OCI-LY1 (cell line): ENCODE data around the gene HIVEP1.

Experiments used
- H2AFZ ChIP-seq: fragments of 200-600 bp; sonication (generic), shearing (Covaris generic); 2 replicates; pipeline ENCODE4 v1.6.0; 2014; ENCODE audit warnings: antibody characterized with exemption, mild to moderate bottlenecking, low read length
- H3F3A ChIP-seq: fragments of 200-600 bp; sonication (generic), shearing (Covaris generic); 2 replicates; pipeline ENCODE4 v1.6.0; 2014; ENCODE audit warnings: mild to moderate bottlenecking, antibody characterized with exemption, low read length, moderate library complexity; ENCODE audit not compliant: insufficient read depth
- H3K27ac ChIP-seq: fragments of 200-600 bp; sonication (generic); 2 replicates; pipeline ENCODE4 v1.5.1; 2014; ENCODE audit warnings: low read length, mixed run types, mild to moderate bottlenecking, low read depth; ENCODE audit not compliant: poor library complexity, severe bottlenecking
- H3K27me3 ChIP-seq: fragments of 200-600 bp; sonication (generic); 2 replicates; pipeline ENCODE4 v1.6.0; 2014; ENCODE audit warnings: antibody characterized with exemption, mild to moderate bottlenecking, low read length, moderate library complexity; ENCODE audit not compliant: insufficient read depth
- H3K36me3 ChIP-seq: fragments of 200-600 bp; sonication (generic); 2 replicates; pipeline ENCODE4 v1.6.1; 2014; ENCODE audit warnings: mild to moderate bottlenecking, antibody characterized with exemption, low read length, moderate library complexity, mixed read lengths; ENCODE audit not compliant: insufficient read depth
- H3K4me1 ChIP-seq: fragments of 200-600 bp; sonication (generic); 2 replicates; pipeline ENCODE4 v1.5.1; 2014; ENCODE audit warnings: mild to moderate bottlenecking, low read length, moderate library complexity; ENCODE audit not compliant: insufficient read depth, severe bottlenecking
- H3K4me2 ChIP-seq: fragments of 200-600 bp; sonication (generic), shearing (Covaris generic); 2 replicates; pipeline ENCODE4 v1.6.1; 2014; ENCODE audit warnings: low read length
- H3K4me3 ChIP-seq: fragments of 200-600 bp; sonication (generic); 2 replicates; pipeline ENCODE4 v1.5.1; 2014; ENCODE audit warnings: low read length, low read depth, mild to moderate bottlenecking, mixed read lengths; ENCODE audit not compliant: poor library complexity, severe bottlenecking
- H3K79me2 ChIP-seq: fragments of 200-600 bp; shearing (Covaris generic); 2 replicates; pipeline ENCODE4 v1.6.1; 2016; ENCODE audit warnings: mixed run types, low read length, mixed read lengths; ENCODE audit not compliant: insufficient read depth
- H3K9ac ChIP-seq: fragments of 200-600 bp; sonication (generic), shearing (Covaris generic); 2 replicates; pipeline ENCODE4 v1.6.1; 2014; ENCODE audit warnings: mild to moderate bottlenecking, low read length, mixed read lengths
- H3K9me2 ChIP-seq: fragments of 200-600 bp; sonication (generic), shearing (Covaris generic); 2 replicates; pipeline ENCODE4 v1.6.1; 2014; ENCODE audit warnings: low read depth, mild to moderate bottlenecking, low read length, mixed read lengths
- H3K9me3 ChIP-seq: fragments of 200-600 bp; shearing (Covaris generic); 2 replicates; pipeline ENCODE4 v1.6.1; 2014; ENCODE audit warnings: low read length, mixed read lengths
- H4K20me1 ChIP-seq: fragments of 200-600 bp; sonication (generic), shearing (Covaris generic); 2 replicates; pipeline ENCODE4 v1.6.0; 2016; ENCODE audit warnings: mild to moderate bottlenecking, low read length; ENCODE audit not compliant: insufficient read depth
- CTCF ChIP-seq: fragments of 200-600 bp; sonication (generic), shearing (Covaris generic); IDR thresholded peaks from 2 replicates; pipeline ENCODE4 v1.5.1; 2017; ENCODE audit warnings: mild to moderate bottlenecking, antibody characterized with exemption, low read length, moderate library complexity, mixed read lengths
- EZH2 ChIP-seq: fragments of 200-600 bp; sonication (generic), shearing (Covaris generic); IDR thresholded peaks from 2 replicates; pipeline ENCODE4 v1.8.0; 2017; ENCODE audit warnings: borderline replicate concordance, mixed run types, mild to moderate bottlenecking, antibody characterized with exemption, low read length, moderate library complexity, mixed read lengths

The HIVEP1 gene

DNA sequence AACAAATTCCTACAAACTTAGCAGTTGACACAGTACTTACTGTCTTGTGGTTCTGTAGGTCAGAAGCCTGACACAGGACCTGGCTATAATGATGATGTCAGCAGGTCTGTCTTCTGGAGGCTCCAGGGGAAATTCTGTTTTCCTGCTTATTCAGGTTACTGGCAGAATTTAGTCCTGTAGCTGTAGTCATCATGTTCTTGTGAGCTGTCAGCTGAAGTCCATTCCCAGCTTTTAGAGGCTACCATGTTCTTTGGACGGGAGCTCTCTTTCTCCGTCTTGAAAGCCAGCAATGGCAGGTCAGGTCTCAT, 99.2 kb downstream of the HIVEP1 start:
- Histone ChIP-seq H3K4me1 (peaks cover 27% of the 10 kb centered on the region), H3K36me3 (peaks cover 66% of the 10 kb centered on the region), H3K4me3 (no peak overlapping the region), H3K79me2 (no peaks in the 10 kb centered on the region), H3K9me3 (no peaks in the 10 kb centered on the region), H3K27me3 (no peaks in the 10 kb centered on the region), H3K27ac (no peak overlapping the region), H3K4me2 (no peak overlapping the region), H3K9ac (no peak overlapping the region), H3K9me2 (no peaks in the 10 kb centered on the region), H2AFZ (no peak overlapping the region), H4K20me1 (no peaks in the 10 kb centered on the region), H3F3A (no peaks in the 10 kb centered on the region)
- no peak for TF ChIP-seq EZH2
- no peak for TF ChIP-seq CTCF

GRCh38 chr6:12112540-12113189, 100.6 kb downstream of the HIVEP1 start:
- H3K4me3 ChIP-seq = no peak overlapping the region
- TF ChIP-seq CTCF (no peak), EZH2 (no peak)
- H2AFZ ChIP-seq = no peak overlapping the region
- no peaks in the 10 kb centered on the region for H3K9me2 ChIP-seq
- no peak overlapping the region for H3K9ac ChIP-seq
- H3K9me3 ChIP-seq = no peaks in the 10 kb centered on the region
- H3K79me2 ChIP-seq = no peaks in the 10 kb centered on the region
- no peaks in the 10 kb centered on the region; the same call in 1 of the 2 replicates for H3F3A ChIP-seq
- no peak overlapping the region for H3K27ac ChIP-seq
- H3K4me2 ChIP-seq = no peak overlapping the region
- H3K4me1 ChIP-seq = peaks cover 27% of the 10 kb centered on the region
- peaks cover 64% of the 10 kb centered on the region for H3K36me3 ChIP-seq
- no peaks in the 10 kb centered on the region for H4K20me1 ChIP-seq
- H3K27me3 ChIP-seq = no peaks in the 10 kb centered on the region

DNA sequence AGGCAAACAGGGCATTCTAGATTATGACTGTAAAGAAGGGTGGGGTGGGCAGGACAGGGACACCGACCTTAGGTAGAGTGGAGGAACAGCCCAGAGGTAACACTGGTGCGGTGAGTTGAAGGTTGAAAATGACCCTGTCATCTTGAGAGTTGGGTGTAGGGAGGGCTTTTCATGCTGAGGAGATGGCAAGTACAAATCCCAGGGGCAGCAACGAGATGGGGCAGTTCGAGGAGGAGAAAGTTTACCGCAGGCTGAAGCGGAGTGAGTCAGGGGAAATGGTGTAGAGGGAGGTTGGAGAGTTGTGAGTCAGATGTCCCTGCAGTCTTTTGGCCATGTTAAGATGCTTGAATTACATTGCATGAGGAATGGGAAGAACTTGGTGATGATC, 101.1 kb downstream of the HIVEP1 start:
- no peak overlapping the region for H2AFZ ChIP-seq
- no peak for TF ChIP-seq CTCF
- no peak for TF ChIP-seq EZH2

More for the DNA sequence above, 101.1 kb downstream of the HIVEP1 start:
- Histone ChIP-seq H3K9me3 (no peaks in the 10 kb centered on the region), H3K9ac (no peak overlapping the region), H3K4me3 (no peak overlapping the region), H3K79me2 (no peaks in the 10 kb centered on the region), H3K27ac (no peak overlapping the region), H3K4me1 (peaks cover 28% of the 10 kb centered on the region), H3K27me3 (no peaks in the 10 kb centered on the region), H4K20me1 (no peaks in the 10 kb centered on the region), H3K4me2 (no peak overlapping the region), H3K36me3 (peaks cover 64% of the 10 kb centered on the region), H3F3A (no peaks in the 10 kb centered on the region; the same call in 1 of the 2 replicates), H3K9me2 (no peaks in the 10 kb centered on the region)
